ENCODE measurements around the gene SRGAP1.
"Not testable (repeated sequence)": the region's sequence is repeated elsewhere in the genome, so short reads cannot be mapped to it uniquely, and the experiment has no call there.

Gene SRGAP1

DNA sequence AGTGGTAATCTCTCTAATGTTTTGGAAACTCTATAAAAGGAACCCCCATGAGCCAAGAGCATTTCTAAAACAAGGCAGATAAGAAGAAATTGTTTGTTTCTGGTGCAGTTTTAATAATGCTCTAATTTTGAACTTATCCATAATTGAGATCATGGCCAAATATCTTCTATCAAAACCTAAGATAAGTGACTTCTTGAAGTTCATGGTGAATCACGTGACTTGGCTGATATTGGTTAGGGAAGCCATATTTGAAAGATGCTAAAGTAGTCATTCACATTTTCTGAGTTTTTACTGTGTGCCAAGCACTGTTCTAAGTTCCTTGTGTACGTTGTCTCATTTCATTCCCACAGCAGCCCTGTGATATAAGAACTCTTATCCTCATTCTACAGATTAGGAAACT lies 219.7 kb downstream of the SRGAP1 start:
- no peak for DNase-seq

DNA sequence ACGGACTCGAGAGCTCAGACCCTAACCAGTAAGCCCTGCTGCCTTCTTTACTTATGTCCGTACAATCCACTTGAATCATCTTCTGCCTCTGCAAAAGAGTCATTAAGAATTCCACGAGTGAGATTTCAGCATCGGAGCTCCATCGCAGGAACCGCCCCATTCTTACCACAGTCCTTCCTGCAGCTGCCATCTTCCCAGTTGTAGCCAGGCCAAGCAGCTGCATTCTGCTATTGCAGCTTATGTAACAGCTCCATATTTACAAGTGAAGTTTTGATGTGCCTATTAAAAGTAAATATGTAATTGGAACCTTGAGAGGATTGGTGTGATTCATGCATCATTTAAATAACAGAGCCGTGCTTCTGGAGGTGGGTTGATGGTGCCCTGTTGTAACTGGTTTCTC lies 220.2 kb downstream of the SRGAP1 start:
- DNase-seq: no peak

DNA sequence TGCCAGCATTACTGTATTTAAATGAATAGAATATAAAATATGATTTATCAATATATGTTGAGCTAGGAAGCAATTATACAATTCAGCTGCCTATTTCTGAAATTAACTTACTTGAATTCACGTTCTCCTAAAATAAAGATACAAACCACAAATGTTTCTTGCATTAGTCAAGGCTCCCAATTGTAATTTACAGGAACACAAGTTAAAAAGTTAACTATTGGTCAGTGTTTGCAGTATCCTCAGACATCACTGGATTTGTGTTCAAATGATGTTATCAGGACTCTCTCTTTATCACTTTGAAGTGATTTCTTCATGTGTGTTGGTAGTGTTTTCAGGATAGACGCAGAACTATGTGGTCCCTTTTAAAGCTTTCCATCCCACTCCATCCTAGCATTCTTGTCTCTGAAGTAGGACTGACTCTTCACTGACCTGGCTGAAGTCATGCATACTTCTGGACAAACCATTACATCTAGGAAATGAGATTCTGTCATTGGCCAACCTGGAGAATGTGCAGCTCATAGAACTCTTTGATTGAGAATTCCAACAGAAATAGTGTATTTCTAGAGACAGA lies 221.5 kb downstream of the SRGAP1 start:
- DNase-seq: no peak

DNA sequence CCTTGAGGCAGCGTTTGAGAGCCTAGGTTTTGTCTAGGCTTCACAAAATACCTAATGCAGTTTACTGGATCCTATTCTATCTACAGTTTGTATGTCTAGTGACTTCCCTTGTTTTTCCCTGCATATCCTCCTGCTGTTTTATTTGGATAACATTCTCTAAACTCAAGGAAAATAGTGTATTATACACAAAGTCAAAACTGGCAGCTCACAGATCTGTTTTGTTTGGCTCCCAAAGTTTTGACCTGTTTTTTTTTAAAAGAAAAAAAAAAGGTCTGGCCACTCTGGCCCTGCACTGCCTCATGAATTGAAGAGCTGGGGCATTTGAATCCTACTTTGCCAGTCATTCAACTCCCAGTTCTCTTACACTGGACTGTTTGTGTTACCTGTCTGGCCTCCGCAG lies 222.3 kb downstream of the SRGAP1 start:
- DNase-seq: no peak

DNA sequence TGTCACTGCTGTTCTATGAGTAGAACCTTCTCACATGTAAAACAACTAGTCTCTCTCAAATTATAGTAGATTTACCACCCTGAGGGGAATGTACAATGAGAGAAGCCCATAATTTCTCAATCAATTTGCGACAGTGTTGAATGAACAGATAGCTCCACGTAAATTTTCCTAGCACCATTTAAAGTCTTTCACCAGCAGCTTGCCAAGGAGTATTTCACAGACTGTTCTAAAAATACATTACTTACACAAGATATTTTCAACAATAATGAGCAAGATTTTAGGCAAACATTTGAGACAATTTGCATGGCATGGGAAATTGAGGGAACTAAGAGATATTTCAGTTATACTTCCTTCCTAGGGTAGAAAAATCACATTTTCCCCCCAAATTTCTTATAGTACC lies 226.0 kb downstream of the SRGAP1 start:
- DNase-seq: no peak

DNA sequence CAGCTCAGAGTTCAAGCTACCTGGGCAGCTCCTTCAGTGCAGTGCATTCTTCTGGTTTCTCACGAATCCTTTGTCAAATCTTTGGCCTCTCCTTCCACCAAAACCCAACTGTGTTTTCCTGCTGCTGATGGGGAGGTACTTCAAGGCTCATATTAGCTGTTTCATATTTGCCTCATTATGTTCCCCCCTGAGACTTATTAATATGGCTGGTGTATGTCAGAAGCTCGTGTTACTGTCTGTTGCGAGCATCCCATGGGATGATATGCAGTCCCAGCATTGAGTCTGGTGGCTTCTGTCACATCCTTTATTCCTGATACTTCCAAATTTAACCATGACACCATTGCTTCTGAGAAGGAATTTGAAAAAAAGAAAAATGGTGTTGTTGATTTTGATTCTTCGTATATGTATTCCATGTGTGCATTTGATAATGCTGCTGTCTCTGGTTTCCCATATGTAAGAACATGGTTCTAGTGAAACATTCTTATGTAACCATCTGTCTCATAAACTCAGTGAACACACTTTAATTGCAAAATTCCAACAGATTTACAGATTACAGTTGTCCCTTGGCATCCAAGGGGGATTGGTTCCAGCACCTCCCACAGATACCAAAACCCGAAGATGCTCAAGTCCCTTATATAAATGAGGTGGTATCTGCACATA lies 228.5 kb downstream of the SRGAP1 start:
- no peak for DNase-seq

DNA sequence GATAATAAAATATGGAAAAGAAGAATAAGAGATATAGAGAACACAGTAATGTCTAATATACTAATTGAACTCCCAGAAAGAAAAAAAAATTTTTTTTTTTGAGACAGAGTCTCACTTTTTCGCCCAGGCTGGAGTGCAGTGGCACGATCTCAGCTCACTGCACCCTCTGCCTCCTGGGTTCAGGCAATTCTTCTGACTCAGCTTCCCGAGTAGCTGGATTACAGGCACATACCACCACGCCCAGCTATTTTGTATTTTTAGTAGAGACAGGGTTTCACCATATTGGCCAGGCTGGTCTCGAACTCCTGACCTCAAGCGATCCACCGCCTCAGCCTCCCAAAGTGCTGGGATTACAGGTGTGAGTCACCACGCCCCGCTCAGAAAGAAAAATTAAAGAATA lies 232.1 kb downstream of the SRGAP1 start:
- not testable (repeated sequence) for DNase-seq

DNA sequence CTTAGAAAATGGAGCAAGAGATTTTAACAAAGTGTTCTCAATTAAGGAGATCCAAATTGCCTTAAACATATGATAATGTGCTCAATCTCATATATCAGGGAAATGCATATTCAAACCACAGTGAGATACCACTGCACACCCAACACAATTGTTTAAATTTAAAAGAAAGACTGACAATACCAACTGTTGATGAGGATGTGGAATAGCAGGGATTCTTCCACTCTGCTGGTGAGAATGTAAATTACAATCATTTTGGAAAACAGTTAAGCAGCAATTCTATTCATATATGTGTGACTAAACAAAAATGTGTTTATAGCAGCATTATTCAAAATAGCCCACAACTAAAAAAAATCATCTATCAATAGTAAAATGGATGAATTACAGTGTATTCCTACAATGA lies 233.4 kb downstream of the SRGAP1 start:
- no peak for DNase-seq

DNA sequence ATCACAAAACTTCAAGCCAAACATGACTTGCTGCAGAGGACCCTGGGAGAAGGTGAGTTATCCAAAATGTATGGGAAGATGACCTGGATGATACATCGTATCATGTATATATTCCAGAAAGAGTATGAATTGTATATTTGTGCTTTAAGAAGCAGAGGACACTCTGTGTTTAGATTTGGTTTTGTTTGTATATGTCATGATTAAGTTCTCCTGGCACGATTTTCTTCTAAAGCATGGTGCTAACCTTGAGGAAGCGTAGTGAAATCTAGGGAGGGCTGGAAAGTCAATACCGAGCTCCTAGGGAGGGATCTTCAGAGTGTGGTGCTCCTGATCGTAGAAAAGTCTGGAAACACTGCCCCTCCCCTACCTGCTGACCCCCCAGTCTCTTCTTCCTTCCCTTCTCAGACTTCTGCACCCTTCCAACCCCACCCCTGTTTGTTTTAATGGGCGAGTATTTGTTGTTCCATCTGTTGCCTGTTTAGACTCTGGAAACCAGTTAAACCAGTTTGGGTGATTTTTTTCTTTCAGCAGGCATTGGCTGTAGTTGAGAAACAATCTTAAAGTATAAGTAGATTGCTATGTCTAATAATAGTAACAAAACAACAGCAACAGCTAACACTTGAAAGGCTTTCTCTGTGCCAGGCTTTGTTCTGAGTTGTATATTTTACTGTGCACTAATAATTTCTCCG lies 236.0 kb downstream of the SRGAP1 start:
- no peak for DNase-seq

DNA sequence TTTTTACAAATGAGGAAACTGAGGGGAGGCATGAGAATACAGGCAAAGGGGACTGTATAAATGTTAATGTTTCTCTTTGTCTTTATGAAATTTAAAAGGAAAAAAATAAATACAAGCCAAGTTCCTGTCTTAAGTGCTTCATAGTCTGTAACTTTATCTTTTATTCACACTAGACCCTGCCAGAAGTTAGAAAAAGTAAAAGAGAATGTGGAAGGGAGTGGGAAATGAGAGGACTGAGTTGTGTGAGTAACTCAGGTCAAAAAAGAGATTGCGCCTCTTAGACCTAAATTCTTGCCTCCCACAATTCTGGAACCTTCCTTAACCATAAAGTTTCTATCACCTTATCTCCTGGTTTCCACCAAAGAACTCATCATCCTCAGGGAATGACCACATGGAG lies 236.5 kb downstream of the SRGAP1 start:
- DNase-seq: no peak

DNA sequence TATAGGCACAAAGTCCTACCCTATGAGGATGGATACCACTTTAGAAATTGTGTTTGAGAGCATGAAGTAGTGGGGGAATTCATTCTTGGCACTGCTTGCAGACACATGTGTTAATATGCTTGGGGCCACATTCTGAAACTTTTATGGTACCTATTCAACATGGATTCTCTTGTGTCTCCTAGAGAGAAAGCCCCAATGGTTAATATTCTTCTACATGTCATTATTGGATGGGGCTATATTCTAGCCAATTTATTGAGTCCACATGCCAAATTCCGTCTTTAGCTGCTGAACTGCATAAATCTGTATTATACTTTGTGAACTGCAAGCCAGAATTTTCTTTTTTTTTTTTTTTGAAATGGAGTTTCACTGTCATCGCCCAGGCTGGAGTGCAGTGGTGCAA lies 237.6 kb downstream of the SRGAP1 start:
- DNase-seq: no peak

DNA sequence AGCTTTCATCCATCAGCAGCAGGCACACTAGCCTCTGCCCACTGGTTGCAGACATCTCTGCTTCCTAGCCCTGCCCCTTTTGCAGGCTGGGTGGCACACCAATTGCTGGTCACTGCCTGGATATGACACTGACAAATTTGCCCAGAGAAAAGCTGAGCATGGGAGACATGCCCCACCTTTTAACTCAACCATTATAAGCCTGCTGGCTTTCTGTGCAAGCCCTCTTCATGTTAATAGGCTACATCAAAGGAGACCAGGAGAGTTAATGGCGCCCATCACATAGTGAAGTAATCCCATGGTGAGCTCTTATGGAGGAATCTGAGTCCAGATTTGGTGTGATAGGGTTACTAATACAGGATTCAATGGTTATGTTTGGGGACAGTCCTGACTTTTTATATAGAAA lies 238.4 kb downstream of the SRGAP1 start:
- DNase-seq: no peak

DNA sequence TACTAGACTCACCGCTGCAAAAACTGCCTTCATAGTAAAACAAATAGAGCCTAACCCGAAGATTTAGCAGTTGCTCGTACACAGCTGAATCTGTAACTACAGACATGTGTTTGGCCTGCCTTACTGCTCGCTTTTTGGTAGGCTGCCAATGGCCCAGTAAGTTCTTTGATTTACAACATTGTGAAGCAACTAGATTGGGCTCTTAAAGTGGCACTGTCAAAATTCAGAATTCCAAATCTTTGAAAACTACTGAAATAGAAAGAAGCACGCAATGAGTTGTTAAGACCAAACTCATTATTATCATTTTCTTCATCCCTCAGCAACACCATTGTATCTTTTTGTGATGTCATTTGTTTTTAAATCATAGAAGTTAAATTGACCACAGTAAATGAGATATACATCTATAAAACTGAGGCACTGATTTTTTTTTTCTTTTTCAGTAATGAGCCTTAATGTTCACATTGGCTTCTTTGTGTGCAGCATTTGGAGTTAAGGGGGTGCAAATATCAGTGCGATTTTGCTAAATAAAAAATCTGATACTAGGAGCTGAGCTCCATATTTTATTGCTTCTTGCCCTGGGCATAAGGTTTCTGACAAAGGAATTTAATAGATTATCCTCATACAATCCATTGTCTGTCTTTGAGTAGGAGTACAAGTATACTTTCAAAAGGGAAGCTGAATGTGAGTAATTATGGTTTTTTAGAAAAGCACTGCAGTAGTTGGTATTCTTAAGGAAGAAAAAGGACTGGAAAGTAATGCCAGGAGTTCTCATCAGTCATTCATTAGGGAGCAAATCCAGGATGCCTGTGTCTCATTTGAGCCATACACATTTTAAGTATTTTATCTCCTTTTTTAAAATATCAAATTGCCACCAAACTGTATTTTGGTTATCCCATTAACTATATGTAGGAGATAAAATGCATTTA lies 239.0 kb downstream of the SRGAP1 start:
- no peak for DNase-seq

DNA sequence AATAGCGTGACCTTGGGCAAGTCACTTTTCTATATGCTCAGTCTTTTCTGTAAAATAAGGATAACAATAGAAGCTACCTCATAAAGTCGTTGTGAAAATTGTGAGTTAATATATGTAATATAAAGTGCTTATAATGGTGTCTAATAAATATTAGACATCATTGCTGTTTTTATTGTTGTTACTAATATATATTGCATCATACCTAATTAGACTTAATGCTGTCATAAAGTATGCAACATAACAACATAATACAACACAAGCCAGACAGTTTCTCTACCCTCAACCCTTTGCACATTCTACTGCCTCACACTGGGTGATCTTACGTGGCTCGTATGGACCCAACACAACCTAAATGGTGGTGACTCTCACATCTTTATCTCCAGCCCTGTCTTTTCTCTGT lies 240.7 kb downstream of the SRGAP1 start:
- no peak for DNase-seq

DNA sequence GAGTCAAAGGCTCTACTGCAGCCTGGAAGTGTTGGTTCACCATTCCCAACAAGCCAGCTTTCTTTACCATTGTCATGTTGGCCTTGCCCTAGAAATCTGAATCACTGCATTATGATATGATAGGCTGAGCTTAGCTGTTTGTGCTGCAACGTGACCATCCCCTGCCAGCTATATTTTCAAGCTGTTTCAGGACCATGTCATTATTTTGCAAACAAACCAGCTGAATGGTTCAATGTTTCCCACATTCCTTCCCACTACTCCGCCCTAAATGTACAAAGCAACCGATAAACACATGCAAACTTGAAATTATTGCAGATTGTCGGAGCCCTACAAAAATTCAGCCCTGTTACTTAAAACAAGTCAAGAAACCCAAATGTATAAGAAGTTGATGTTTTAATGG lies 241.5 kb downstream of the SRGAP1 start:
- no peak for DNase-seq

DNA sequence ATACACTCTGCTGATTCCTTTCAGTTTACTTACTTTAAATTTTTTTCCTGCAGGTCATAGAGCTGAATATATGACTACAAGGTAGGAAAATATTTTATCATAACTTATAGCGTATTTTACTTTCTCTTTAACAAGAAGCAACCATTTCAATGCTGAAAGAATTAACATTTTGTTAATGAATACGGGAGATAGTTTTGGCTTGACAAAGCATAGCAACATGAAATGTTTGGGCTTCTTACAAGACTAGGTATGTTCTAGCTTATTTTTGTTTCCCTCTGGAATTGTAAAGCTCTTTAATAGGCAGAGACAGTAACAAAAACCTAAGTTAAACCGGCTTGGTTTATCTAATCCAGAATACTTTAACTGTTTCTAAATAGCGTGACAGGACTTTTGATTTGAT lies 242.4 kb downstream of the SRGAP1 start:
- DNase-seq: no peak

DNA sequence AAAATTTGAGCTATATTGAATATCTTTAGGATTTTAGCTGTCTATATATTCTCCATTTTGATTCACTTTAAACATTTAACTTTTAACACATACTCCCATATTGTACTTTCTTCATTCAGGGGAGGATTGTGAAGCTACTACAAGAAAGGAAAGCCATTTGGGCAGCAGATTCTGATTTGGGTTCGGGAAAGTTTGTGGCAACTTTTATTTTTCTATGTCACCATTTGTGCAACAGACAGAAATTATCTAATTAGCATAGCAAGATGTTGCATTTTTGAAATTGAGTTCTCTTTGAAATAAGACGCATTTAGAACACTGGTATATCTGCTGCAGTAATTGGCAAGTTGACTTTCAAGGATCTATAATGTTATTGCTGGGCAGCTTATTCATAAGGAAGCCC lies 243.3 kb downstream of the SRGAP1 start:
- DNase-seq: no peak

DNA sequence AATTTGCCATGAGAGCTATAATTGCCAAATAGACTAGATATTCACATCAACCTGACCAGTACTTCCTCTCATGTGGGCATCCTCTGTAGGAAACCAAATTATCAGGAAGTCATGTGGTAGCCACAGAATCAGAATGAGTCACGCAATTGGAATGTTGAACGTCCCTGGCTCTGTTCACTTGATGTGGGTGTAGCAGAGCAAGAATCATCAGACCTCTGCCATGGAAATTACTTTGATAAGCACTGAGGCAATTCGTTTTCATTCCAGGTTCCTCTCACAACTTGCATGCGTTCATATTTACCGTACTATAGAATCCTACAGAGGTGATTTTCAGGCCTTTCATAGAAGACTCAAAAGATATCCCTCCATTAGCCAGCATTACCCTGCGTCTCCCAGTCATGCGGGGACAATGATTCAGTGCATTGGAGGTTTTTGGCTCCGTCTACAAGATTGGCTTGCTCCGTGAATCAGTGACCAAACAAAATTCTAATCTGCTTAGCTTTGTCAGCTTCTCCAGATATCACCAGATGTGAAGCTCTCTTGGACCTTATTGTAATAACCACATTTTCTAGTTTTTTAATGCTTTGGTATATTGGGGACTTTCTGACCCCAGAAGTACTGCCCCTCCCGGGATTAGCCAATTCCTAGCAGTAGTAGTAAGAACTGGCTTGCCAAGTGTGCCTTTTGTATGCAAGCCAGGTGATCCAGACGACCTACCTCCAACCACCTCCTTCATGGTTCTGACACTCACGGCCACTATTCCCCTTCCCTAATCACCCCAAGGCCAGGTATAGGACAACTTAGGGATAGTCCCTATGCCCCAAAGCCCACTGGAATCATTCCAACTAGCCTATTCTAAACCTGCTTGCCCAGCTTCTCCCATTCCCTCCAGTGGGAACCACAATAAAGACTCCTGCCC lies 244.2 kb downstream of the SRGAP1 start:
- DNase-seq: no peak

DNA sequence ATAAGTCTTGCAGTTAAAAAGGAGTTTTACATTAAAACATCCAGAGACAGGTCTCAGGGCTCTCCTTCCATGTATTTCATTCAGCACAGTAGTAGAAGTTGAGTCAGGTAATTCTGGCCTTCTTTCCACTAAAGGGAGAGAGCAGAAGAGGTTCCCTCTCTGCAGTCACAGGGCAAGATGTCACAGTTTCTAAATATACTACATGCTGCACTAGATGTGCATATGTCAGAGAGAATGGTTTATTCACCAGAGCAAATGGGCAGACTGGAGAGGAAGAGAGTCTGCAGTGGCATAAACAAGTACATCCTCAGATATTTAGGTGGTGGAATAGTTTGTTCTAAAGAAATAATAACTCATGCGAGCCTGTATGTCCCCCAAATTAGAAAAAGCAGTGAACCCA lies 245.5 kb downstream of the SRGAP1 start:
- DNase-seq: no peak

DNA sequence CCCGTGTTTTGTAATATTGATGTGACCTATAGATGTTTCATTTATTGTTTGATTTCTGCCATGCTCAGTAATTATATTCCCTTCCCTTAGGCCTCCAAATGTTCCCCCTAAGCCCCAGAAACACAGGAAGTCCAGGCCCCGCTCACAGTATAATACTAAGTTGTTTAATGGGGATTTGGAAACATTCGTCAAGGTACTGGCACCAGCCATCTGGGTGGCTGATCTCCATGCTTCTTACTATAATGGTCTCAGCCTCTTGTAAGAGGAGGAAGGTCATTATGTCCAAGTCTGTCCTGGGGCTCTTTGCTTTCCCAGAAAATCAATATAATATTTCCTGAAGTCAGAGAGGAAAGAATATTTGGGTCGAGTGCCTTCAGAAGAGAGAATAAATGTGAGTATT lies 246.7 kb downstream of the SRGAP1 start:
- no peak for DNase-seq

DNA sequence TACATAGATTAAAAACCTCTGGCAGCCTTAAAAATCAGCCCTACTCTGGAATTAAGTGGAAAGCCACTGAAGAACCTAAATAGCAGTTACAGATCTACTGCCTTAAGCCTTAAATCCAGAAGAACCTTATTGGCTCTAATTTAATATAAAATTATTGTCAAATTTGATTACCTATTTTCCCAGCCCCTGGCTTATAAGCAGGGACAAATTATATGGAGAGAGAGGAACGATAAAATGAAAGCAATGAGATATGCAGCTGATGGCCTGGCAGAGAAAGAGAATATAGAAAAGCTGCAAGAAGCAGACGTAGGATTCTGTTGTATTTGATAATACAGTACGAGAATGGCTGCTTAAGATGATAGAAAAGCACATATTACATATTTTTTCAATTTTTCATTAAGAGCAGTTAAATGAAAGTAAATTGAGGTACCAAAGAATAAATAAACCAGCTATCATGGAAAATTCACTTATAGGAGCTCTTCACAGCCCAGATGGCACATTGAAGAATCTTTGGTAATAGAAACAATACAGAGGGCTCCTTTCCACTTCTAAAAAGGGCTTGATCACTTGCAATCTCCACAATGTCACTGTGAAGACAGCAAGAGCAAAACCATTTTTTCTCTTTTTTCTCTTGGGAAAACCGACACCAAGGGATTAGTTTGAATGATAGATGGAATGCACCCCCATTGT lies 248.2 kb downstream of the SRGAP1 start:
- no peak for DNase-seq

DNA sequence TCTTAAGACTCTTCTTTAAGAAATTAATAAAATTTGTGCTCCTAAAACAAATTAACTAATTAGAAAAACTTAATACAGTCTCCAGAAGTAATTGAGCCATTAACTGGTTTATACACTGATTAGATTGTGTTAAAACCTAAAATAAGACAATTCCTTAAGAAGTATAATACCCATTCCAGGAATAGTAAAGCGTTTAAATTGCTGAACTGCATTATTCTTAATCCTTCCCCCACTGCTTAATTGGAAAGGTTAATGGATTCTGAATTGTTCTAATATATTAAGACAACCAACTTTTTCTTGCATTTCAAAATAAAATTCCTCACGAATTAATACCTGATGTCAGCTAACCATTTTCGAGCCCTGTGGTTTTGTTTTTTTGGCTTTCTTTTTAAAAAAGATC lies 249.2 kb downstream of the SRGAP1 start:
- DNase-seq: no peak

Measured in bone marrow (tissue), 2 donors.